GM21381 (cell line): ENCODE measurements around the gene ZNF681.
"Not testable (repeated sequence)": the region's sequence is repeated elsewhere in the genome, so short reads cannot be mapped to it uniquely, and the experiment has no call there.

Source experiments
- ATAC-seq: cut with Tn5 transposase; IDR thresholded peaks from one replicate; pipeline ENCODE4 v1.9.1; 2021; ENCODE audit warnings: mild to moderate bottlenecking, moderate library complexity; ENCODE audit not compliant: unreplicated experiment

Gene ZNF681

GRCh38 chr19:23774524-23774971, 15.9 kb upstream of the ZNF681 start:
- no peak for ATAC-seq

DNA sequence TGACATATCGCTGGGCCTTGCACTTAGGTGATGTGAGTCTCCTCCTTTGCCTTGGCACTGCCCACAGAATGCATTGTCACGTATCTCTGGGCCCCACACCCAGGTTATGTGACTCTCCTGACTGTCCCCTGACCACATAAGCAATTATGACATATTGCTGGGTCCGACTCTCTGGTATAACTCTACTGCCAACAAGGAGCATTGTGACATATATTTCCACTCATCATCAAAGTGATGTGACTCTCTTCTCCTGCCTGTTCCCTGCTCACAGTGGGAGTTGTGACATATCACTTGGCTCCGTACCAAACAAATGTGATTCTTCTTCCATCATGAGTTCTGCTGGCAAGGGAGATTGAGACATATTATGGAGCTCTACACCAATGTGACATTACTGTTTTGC, 15.4 kb upstream of the ZNF681 start:
- no peak for ATAC-seq

DNA sequence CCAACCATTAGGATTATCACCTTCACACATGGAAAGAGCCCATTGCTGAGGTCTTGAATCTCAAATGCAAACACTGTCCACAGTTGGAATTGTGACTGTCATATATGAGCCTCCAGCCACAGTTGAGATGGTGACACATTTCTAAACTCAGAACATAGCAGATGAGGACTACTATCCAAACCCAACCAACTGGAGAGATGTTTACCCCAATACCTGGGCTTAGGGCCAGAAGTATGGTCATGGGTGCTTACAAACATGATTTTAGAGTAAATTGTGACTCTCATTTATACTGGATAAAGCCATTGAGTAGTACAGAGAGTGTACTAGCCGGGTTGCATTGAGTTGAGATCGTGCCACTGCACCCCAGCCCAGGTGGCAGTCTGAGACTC, 14.0 kb upstream of the ZNF681 start:
- no peak for ATAC-seq

DNA sequence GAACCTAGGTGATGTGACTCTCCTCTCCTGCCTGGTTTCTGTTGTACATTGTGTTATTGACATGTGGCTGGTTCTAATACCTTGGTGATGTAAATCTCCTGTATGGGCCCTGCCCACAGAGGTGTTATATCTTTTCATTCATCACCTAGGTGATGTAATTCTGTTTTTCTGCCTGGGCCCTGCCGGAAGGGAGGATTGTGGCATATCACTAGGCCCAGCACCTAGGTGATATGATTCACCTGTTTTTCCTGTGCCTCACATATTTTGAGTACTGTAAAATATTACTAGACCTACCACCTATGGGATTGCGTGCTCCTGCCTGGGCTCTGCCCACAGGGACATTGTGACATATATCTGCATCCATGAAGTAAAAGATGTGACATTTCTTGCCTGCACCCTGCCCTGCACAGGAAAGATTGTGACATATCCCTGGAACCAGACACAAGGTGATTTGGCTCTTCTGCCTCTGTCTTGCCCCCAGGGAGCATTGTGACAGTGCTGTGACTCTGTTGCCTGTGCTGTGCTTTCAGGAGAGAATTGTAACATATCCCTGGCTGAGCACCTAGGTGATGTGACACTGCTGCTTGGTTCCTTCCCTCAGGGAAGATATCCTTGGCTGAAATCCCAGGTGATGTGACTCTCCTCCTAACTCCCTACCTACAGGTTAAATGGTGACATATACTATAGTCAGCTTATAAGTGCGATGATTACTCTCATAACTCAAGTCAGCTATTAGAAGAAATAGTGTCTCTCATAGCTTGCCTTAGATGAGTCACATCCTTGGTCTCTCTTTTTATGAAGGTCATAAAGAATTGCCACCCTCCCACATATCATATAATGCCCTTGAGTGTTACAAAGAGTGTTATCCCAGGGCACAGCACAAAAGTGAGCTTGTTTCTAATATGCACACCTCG, 13.3 kb upstream of the ZNF681 start:
- no peak for ATAC-seq

DNA sequence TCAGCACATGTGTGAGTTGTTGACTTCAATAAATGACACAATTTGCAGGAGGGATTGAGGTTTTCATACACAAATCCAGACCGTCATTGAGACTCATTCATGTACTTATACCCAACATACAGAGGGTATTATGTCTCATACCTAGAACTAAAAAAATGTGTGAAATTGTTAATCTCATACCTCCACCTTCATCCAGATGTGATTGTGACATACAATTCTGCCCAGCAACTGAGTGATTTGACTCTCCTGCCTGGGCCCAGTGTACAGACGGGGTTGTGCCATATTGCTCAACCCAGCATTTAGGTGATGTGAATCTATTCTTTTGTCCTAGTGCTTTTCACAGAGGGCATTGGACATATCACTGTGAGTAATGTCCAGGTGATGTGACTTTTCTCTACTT, 12.6 kb upstream of the ZNF681 start:
- no peak for ATAC-seq

GRCh38 chr19:23770672-23771250, 12.1 kb upstream of the ZNF681 start:
- no peak for ATAC-seq

- ATAC-seq = no peak
These were observed 11.2 kb upstream of the ZNF681 start for GRCh38 chr19:23769691-23770468.

- ATAC-seq = no peak
These were observed 8.3 kb upstream of the ZNF681 start for GRCh38 chr19:23766951-23767350.

- ATAC-seq = no peak
These were observed 6.1 kb upstream of the ZNF681 start for GRCh38 chr19:23764781-23765180.

- no peak for ATAC-seq
These were observed 4.4 kb upstream of the ZNF681 start for GRCh38 chr19:23762884-23763711.

GRCh38 chr19:23762548-23762883, 3.8 kb upstream of the ZNF681 start:
- ATAC-seq = no peak

- ATAC-seq = not testable (repeated sequence)
These were observed 1.6 kb upstream of the ZNF681 start for GRCh38 chr19:23760326-23760725.

DNA sequence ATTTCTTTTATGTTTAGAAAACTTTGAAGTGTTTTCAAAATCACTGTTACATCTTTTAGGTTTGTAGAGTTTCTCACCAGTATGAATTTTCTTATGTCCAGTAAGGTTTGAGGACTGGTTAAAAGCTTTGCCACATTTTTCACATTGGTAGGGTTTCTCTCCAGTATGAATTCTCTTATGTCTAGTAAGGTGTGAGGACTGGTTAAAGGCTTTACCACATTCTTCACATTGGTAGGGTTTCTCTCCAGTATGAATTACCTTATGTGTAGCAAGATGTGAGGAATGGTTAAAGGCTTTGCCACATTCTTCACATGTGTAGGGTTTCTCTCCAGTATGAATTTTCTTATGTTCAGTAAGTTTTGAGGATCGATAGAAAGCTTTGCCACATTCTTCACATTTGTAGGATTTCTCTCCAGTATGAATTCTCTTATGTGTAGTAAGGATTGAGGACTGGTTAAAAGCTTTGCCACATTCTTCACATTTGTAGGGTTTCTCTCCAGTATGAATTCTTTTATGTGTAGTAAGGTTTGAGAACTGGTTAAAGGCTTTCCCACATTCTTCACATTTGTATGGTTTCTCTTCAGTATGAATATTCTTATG, 15.0 kb downstream of the ZNF681 start:
- not testable (repeated sequence) for ATAC-seq

DNA sequence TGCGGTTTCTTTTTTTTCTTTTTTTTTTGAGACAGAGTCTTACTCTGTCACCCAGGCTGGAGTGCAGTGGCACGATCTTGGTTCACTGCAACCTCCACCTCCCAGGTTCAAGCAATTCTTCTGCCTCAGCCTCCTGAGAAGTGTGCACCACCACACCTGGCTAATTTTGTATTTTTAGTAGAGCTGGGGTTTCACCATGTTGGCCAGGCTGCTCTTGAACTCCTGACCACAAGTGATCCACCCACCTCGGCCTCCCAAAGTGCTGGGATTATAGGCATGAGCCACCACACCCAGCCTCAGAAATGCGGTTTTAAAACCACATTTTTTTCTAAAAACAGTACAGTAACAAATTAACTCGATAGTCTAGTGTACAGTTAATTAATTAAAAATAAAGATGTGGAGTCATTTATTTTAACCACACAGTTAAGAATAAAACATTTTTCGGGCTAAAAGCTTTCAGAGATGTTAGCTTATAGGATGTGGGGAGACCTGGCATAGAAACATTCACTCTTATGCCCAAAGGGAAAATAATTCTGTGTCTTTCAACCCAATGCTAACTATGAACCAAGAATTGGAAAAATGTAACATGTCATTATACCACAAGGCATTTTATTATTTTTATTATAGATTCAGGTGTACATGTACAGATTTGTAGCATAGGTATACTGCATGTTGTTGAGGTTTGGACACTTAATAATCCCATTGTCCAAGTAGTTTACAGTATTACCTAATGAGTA, 27.8 kb downstream of the ZNF681 start:
- not testable (repeated sequence) for ATAC-seq

GRCh38 chr19:23724161-23724560, 34.5 kb downstream of the ZNF681 start:
- not testable (repeated sequence) for ATAC-seq

DNA sequence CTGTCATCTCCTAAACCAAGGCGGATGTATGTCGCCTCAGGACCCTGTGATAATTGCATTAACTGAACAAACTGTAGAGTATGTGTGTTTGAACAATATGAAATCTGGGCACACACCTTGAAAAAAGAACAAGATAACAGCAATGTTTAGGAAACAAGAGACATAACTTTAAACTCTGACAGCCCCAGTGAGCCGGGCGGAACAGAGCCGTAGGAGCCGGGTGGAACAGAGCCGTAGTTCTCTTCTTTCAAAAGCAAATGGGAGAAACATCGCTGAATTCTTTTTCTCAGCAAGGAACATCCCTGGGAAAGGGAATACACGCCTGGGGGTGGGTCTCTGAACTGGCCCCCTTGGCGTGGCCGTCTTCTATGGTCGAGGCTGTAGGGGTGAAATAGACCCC, 39.9 kb downstream of the ZNF681 start:
- no peak for ATAC-seq

- ATAC-seq = no peak
These were observed 41.9 kb downstream of the ZNF681 start for GRCh38 chr19:23716792-23717191.

- no peak for ATAC-seq
These were observed 49.3 kb downstream of the ZNF681 start for GRCh38 chr19:23709347-23709746.

- no peak for ATAC-seq
These were observed 52.0 kb downstream of the ZNF681 start for GRCh38 chr19:23706657-23707056.

DNA sequence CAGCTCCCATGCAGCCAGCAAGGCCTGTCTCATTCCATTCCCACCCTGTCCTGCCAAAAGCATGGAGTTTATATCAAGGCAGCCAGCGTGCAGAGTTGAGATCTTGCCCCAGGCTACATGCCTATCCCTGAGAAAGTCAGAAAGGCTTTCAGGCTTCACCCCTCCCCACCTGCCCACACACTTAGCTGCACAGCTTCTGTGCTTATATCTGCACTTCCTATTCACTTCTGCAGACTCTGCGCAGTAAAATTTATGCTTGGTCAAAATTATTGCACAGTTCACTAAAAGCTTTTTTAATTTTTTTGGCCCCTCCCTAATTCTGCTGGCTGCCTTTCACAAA, 59.2 kb downstream of the ZNF681 start:
- ATAC-seq = no peak
